Ovary (tissue), 9 donors: ENCODE measurements around the gene MAPK14. TPM values are rescaled to one million over a fixed set of nuclear protein-coding genes. Genes with fewer than 3 reads are reported as not detected.

Experiments
- DNase-seq, 5 donors: peaks; one replicate each; pipeline ENCODE4 v3.0.0-alpha.2; 2019 to 2020
- H3K27ac ChIP-seq, 2 donors: fragments of 200-600 bp; one replicate each; pipeline versions ENCODE4 v1.5.1 to v1.8.0; 2019 to 2022
- H3K27me3 ChIP-seq: fragments of 200-600 bp; one replicate; pipeline ENCODE4 v1.8.0; 2022
- H3K36me3 ChIP-seq: fragments of 200-600 bp; sonication (generic); one replicate; pipeline ENCODE4 v1.5.1; 2019
- H3K4me1 ChIP-seq: one replicate; pipeline ENCODE4 v1.8.1; 2013; ENCODE audit warnings: mild to moderate bottlenecking, moderate library complexity; ENCODE audit not compliant: insufficient read depth
- H3K4me3 ChIP-seq: fragments of 200-600 bp; sonication (generic); one replicate; pipeline ENCODE4 v1.5.1; 2017
- H3K9me3 ChIP-seq, 2 donors: fragments of 200-600 bp in 1 of 2; sonication (generic) in 1 of 2; one replicate each; pipeline versions ENCODE4 v1.5.1 to v1.8.1; 2013 to 2019; ENCODE audit warnings: mild to moderate bottlenecking in 1 of 2, moderate library complexity in 1 of 2
- CTCF ChIP-seq, 3 donors: fragments of 450-650 bp in 2 of 3; fragments of 200-600 bp in 1 of 3; IDR thresholded peaks; one replicate each; pipeline versions ENCODE4 v1.5.1 to v1.8.0; 2016 to 2022; ENCODE audit warnings: antibody characterized with exemption in 3 of 3, mild to moderate bottlenecking in 1 of 3
- EP300 ChIP-seq: sonication (generic); formaldehyde crosslinking; IDR thresholded peaks from one replicate; pipeline ENCODE4 v1.6.1; 2017; ENCODE audit warnings: antibody characterized with exemption
- POLR2A ChIP-seq: fragments of 450-650 bp; IDR thresholded peaks from one replicate; pipeline ENCODE4 v1.6.1; 2017; ENCODE audit warnings: antibody characterized with exemption, mild to moderate bottlenecking, moderate library complexity
- WGBS, 3 donors: extraction: QIAGEN DNeasy Blood & Tissue Kit in 1 of 3; methylation state at CpG; one replicate each; pipeline versions ENCODE4 v1.1.5 to v1.1.7; 2013 to 2017; 5-methylcytosine and 5-hydroxymethylcytosine counted together
- intact Hi-C, 4 donors: fragments of 100-400 bp; cut with DNase I; formaldehyde crosslinking; loops; one replicate each; pipeline versions ENCODE4 v1.11.0 to v1.15.1; 2022 to 2023
- polyA plus RNA-seq, 2 donors: library from polyadenylated mRNA; stranded (reverse); fragments of 200-250 nt in 1 of 2; fragments of 350-450 nt in 1 of 2; fragmentation: Illumina TruSeq in 1 of 2; extraction: RNeasy Lipid Tissue Mini Kit (QIAGEN cat#74804) in 1 of 2; gene quantifications; one replicate each; pipeline ENCODE4 v1.2.3, GENCODE V29; 2013 to 2014
- total RNA-seq, 7 donors: library from RNA; depleted of rRNA in 2 of 7; stranded (reverse); fragments of >200 nt in 2 of 7; fragmentation: NEBNext Ultra II Directional in 3 of 7; extraction: Animal tissue kit (Norgen Biotek cat#: 25700) in 3 of 7; gene quantifications; one replicate each; pipeline versions ENCODE4 v1.1.0 to v1.2.4, GENCODE V29; 2016 to 2023
- donor health status: DM: no; HTN: no; CAD: no; lungs with moderate emphysema.
- donor health status: DM: no; HTN: no; CAD: no.
- donor health status: Bipolar disorder and iron deficiency.
- donor health status: DM: yes; HTN: yes; CAD: no.
- donor health status: DM: no; HTN: no; CAD: no.
- donor health status: DM: yes; HTN: yes; CAD: no.

MAPK14 gene
- total and polyA plus RNA-seq, 9 donors: 18.6 to 58.8 (median 37.1) TPM

GRCh38 chr6:36033935-36034334, 6.3 kb downstream of the MAPK14 start:
- Histone ChIP-seq H3K27me3 (no peaks in the 10 kb centered on the region), H3K9me3 (no peaks in the 10 kb centered on the region), H3K27ac (no peak overlapping the region), H3K4me3 (no peak overlapping the region), H3K4me1 (peaks cover 10% of the 10 kb centered on the region), H3K36me3 (no peaks in the 10 kb centered on the region)
- WGBS, 3 donors: 83 to 88% (median 86%) methylated on average over 3 of the region's 3 CpGs
- TF ChIP-seq CTCF (IDR thresholded peaks at IDR 0.05): no peak
- no peak for TF ChIP-seq POLR2A
- TF ChIP-seq EP300: no peak
- DNase-seq: no peak
- intact Hi-C loops: no loop called here

GRCh38 chr6:36034441-36034840, 6.8 kb downstream of the MAPK14 start:
- H3K4me3 ChIP-seq: no peak overlapping the region
- no peak overlapping the region for H3K27ac ChIP-seq
- no peak for DNase-seq
- no peak for TF ChIP-seq EP300
- no peak for TF ChIP-seq POLR2A
- WGBS, 3 donors: 13 to 36% (median 14%) methylated on average over 3 of the region's 3 CpGs
- intact Hi-C loops: no loop called here
- H3K36me3 ChIP-seq: no peaks in the 10 kb centered on the region
- no peaks in the 10 kb centered on the region for H3K9me3 ChIP-seq
- no peaks in the 10 kb centered on the region for H3K27me3 ChIP-seq
- peaks cover 10% of the 10 kb centered on the region for H3K4me1 ChIP-seq

- Histone ChIP-seq H3K9me3 (no peaks in the 10 kb centered on the region), H3K4me3 (no peak overlapping the region), H3K27ac (no peak overlapping the region), H3K4me1 (peaks cover 10% of the 10 kb centered on the region), H3K36me3 (no peaks in the 10 kb centered on the region), H3K27me3 (no peaks in the 10 kb centered on the region)
- WGBS, 3 donors: 17 to 35% (median 30%) methylated on average over 4 of the region's 4 CpGs
- intact Hi-C loops: no loop called here
- DNase-seq: no peak
- TF ChIP-seq CTCF (IDR thresholded peaks at IDR 0.05) (no peak), EP300 (no peak)
Measured at GRCh38 chr6:36035225-36035624, 7.6 kb downstream of the MAPK14 start.

- H3K9me3 ChIP-seq: no peaks in the 10 kb centered on the region
- H3K36me3 ChIP-seq: no peaks in the 10 kb centered on the region
- H3K4me3 ChIP-seq: no peak overlapping the region
- no peak overlapping the region for H3K27ac ChIP-seq
- TF ChIP-seq POLR2A: no peak
- no peak for TF ChIP-seq CTCF (IDR thresholded peaks at IDR 0.05)
- no peak for TF ChIP-seq EP300
- intact Hi-C loops: no loop called here
- H3K4me1 ChIP-seq: peaks cover 10% of the 10 kb centered on the region
- DNase-seq: no peak
- H3K27me3 ChIP-seq: no peaks in the 10 kb centered on the region
- WGBS, 3 donors: 39 to 50% (median 42%) methylated on average over 4 of the region's 4 CpGs
Measured at GRCh38 chr6:36038120-36038876, 10.7 kb downstream of the MAPK14 start.

- Histone ChIP-seq H3K36me3 (no peaks in the 10 kb centered on the region), H3K4me1 (peaks cover 10% of the 10 kb centered on the region), H3K4me3 (no peak overlapping the region), H3K9me3 (no peaks in the 10 kb centered on the region), H3K27ac (no peak overlapping the region), H3K27me3 (no peaks in the 10 kb centered on the region)
- intact Hi-C loops: no loop called here
- TF ChIP-seq CTCF (IDR thresholded peaks at IDR 0.05) (no peak), EP300 (no peak), POLR2A (no peak)
- DNase-seq: no peak
Measured at GRCh38 chr6:36039112-36039511, 11.5 kb downstream of the MAPK14 start.
